HT1080 (cell line): Measurements from ENCODE around the gene RNF144A. TPM values are rescaled to one million over a fixed set of nuclear protein-coding genes. Genes with fewer than 3 reads are reported as not detected.
A peak's percentile ranks its signal among the peaks of the same experiment; 100 is the strongest.

Source experiments
- DNase-seq: peaks from one replicate; pipeline ENCODE4 v3.0.0-alpha.2; 2015; ENCODE audit warnings: low read depth
- total RNA-seq: library from RNA; depleted of rRNA; stranded (reverse); fragments of >200 nt; shearing (Covaris generic); gene quantifications from 2 replicates; pipeline ENCODE4 v1.2.3, GENCODE V29; 2014

Gene RNF144A
- total RNA-seq, 1 experiment from 2014 or later, result 30.3 TPM

- DNase-seq, result no peak
These were observed 53.3 kb downstream of the RNF144A start for GRCh38 chr2:6970551-6970950.

GRCh38 chr2:6970976-6971480 is 53.8 kb downstream of the RNF144A start:
- peak; percentile 15 for DNase-seq

GRCh38 chr2:6971502-6971901 is 54.3 kb downstream of the RNF144A start:
- DNase-seq, result no peak

GRCh38 chr2:6972067-6972710 is 55.0 kb downstream of the RNF144A start:
- no peak for DNase-seq

- no peak for DNase-seq
These were observed 56.8 kb downstream of the RNF144A start for GRCh38 chr2:6973895-6974545.

GRCh38 chr2:6975988-6976387 is 58.8 kb downstream of the RNF144A start:
- peak; percentile 93 for DNase-seq

- DNase-seq, result no peak
These were observed 60.0 kb downstream of the RNF144A start for GRCh38 chr2:6977113-6977741.

GRCh38 chr2:6977786-6978185 is 60.6 kb downstream of the RNF144A start:
- DNase-seq, result no peak

- DNase-seq, result no peak
These were observed 61.8 kb downstream of the RNF144A start for GRCh38 chr2:6978991-6979390.

- DNase-seq, result no peak
These were observed 65.2 kb downstream of the RNF144A start for GRCh38 chr2:6982449-6982848.

- no peak for DNase-seq
These were observed 65.8 kb downstream of the RNF144A start for GRCh38 chr2:6982934-6983589.

- peak; percentile 45 for DNase-seq
These were observed 69.2 kb downstream of the RNF144A start for GRCh38 chr2:6986301-6986911.

- no peak for DNase-seq
These were observed 69.7 kb downstream of the RNF144A start for GRCh38 chr2:6986912-6987361.

- no peak for DNase-seq
These were observed 73.7 kb downstream of the RNF144A start for GRCh38 chr2:6990871-6991270.

- DNase-seq, result no peak
These were observed 75.6 kb downstream of the RNF144A start for GRCh38 chr2:6992794-6993228.

- no peak for DNase-seq
These were observed 76.0 kb downstream of the RNF144A start for GRCh38 chr2:6993229-6993640.

GRCh38 chr2:6993936-6994335 is 76.7 kb downstream of the RNF144A start:
- DNase-seq, result no peak

GRCh38 chr2:6994536-6995128 is 77.4 kb downstream of the RNF144A start:
- DNase-seq, result no peak

- no peak for DNase-seq
These were observed 78.3 kb downstream of the RNF144A start for GRCh38 chr2:6995391-6996097.

GRCh38 chr2:6999211-6999877 is 82.1 kb downstream of the RNF144A start:
- DNase-seq, result no peak
